GM12875 (cell line): ENCODE data around the gene ENDOD1.
"Not testable (repeated sequence)": the region's sequence is repeated elsewhere in the genome, so short reads cannot be mapped to it uniquely, and the experiment has no call there.

Source experiments
- H3K4me3 ChIP-seq: one replicate; pipeline ENCODE4 v1.5.1; 2011; ENCODE audit warnings: low read depth, low read length, control low read depth
- TF ChIP-seq, protein P1 (sequence below): IDR thresholded peaks from 2 replicates; pipeline ENCODE4 v1.5.1; 2011; ENCODE audit warnings: low read depth, mild to moderate bottlenecking, control low read depth, inconsistent platforms, low read length, moderate library complexity, borderline replicate concordance; ENCODE audit not compliant: insufficient read depth

Gene ENDOD1

DNA sequence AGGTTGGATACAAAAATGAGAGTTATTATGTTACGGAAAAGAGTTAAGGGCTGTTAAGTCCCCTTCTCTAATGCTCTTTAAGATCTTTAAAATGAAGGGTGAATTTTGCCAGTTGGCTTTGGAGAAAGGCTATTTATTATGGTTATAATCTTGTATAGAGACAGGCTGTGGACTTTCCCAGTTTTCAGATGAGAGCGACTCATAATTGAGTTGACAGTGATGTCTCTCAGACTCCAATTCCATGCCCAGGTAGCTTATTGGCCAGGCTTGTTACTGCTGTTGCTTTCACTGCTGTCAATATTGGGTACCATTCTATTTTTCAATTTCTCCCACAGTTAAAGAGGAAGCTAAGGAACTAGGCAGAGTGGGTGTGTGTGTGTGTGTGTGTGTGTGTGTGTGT, 13.1 kb downstream of the ENDOD1 start:
- H3K4me3 ChIP-seq: no peak overlapping the region
- TF ChIP-seq, protein P1, sequence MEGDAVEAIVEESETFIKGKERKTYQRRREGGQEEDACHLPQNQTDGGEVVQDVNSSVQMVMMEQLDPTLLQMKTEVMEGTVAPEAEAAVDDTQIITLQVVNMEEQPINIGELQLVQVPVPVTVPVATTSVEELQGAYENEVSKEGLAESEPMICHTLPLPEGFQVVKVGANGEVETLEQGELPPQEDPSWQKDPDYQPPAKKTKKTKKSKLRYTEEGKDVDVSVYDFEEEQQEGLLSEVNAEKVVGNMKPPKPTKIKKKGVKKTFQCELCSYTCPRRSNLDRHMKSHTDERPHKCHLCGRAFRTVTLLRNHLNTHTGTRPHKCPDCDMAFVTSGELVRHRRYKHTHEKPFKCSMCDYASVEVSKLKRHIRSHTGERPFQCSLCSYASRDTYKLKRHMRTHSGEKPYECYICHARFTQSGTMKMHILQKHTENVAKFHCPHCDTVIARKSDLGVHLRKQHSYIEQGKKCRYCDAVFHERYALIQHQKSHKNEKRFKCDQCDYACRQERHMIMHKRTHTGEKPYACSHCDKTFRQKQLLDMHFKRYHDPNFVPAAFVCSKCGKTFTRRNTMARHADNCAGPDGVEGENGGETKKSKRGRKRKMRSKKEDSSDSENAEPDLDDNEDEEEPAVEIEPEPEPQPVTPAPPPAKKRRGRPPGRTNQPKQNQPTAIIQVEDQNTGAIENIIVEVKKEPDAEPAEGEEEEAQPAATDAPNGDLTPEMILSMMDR: no peak

DNA sequence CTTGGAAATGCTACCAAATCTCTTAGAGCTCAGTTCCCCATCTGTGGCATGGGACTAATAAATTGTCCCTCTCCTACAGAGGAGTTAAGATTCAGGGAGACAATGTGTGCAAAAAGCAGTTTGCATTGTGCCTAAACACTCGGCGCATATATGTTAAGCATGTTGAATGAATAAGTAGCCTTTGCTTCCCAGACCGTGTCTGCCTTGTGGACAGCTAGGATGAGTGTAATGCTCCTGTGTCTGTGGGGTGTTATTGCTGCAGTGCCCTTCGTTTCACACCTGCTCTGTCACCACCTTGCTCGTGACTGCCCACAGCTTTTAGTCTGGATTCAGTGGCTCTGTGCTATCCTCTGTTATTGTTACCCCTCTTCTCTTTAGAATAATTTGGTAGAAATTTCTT, 14.1 kb downstream of the ENDOD1 start:
- H3K4me3 ChIP-seq: no peak overlapping the region
- TF ChIP-seq, protein P1: no peak

DNA sequence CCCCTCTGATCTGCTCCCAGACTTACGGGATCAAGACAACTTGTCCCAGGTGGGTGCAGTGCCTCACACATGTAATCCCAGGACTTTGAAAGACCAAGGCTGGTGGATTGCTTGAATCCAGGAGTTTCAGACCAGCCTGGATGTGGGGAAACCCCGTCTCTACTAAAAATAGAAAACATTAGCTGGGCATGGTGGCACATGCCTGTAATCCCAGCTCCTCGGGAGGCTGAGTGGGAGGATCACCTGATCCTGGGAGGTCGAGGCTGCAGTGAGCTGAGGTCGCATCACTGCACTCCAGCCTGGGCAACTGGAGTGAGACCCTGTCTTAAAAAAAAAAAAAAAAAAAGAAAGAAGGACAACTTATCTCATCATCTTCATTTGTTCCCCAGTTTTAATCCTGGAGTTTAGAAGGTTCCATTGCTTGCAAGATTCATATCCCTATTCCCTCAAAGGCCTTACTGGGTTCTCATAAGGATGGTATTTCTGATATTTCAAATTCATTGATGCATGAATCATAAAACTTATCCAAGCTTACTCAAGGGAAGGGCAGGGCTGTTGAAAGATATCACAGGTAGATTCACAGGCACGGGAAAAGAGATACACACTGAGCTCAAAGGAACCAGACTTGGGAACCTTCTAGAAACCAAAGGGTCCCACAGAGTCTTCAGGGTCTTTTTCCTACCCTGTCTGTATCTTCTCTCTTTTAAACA, 14.6 kb downstream of the ENDOD1 start:
- TF ChIP-seq, protein P1: no peak
- no peak overlapping the region for H3K4me3 ChIP-seq

DNA sequence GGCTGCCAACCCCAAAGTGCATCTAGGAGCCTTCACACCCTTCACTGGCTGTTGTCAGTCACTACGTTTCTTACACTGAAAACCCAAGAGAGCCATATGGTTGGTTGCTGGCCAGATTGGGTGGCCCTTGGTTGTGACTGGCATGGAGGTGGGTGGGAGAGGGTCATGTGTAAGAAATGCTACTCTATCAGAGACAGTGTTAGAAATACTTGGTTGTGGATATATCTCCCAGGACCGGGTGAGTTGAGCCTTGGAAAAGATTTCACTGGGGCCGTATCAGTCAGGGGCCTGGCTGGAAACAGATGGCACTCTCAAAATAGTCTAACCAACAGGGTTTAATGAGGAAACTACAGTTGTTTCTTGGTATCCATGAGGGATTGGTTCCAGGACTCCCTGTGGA, 15.2 kb downstream of the ENDOD1 start:
- TF ChIP-seq, protein P1: no peak
- no peak overlapping the region for H3K4me3 ChIP-seq

DNA sequence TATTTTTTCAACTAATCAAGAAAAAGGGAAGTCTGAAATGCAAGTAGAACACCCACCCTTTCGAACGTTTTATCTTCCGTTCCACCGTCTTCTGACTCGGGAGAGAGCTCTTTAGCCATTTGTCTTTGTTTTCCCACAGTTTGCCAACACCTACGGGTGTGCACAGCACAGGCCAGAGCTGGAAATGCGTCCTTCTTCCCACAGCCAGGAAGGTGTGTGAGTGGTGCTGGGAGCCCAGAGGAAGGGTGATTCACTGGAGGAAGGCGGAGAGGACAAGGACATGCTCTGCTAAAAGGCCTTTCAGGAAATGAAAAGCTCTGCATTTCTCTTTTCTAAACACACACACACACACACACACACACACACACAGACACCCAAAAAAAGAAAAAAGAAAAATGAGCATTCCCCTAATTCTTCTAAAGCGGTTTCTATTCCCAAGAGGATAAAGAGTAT, 18.5 kb downstream of the ENDOD1 start:
- TF ChIP-seq, protein P1: no peak
- H3K4me3 ChIP-seq: no peak overlapping the region

DNA sequence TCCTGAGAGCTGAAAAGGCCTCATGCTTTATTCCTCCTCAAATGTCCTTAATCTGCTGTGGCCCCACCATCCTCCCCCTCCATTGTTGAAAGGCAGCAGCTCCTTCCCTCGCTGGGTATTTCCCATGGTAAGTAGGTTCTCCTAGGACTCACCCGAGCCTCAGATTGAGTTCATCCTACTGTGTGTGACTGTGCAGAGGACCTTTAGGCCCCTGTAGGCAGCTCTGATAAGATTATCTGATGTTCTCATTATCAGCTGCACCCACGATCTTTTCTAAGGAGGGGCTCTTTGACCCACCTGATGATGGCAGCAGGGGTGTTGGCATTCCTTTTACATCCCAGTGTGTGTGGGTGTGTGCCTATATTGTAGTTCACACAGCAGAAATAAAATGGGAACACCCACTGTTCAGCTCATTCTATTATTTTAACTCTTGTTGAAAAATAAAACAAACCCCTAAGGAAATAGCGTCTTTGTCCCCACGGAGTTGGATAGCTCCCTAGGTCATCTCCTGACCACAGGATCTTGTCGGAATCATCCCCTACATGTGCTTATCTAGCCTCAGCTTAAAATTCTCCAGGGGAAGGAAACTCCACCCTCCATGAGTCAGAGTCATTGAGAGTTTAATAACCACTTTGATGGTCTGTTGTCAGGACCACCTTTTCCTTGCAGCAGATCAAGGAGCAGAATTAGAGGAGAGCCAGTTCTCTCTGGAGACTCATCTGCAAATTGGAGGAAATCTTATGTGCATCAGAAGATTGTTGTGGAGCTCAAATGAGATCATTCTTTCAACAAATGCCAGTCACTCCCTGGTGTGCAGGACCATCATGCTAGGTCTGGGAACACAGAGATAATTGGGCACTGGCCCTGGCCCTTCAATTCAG, 19.3 kb downstream of the ENDOD1 start:
- TF ChIP-seq, protein P1: no peak
- H3K4me3 ChIP-seq: no peak overlapping the region

DNA sequence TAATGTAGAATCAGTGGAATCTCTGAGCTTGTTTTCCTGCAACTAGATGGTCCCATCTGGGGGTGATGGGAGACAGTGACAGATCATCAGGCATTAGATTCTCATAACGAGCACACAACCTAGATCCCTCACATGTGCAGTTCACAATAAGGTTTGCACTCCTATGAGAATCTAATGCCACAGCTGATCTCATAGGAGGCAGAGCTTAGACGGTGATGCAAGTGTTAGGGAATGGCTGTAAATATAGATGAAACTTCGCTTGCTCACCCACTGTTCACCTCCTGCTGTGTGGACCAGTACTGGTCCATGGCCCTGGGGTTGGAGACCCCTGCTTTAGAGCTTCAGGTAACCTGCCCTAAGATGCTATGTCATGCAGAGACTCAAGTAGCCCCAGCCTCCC, 21.8 kb downstream of the ENDOD1 start:
- H3K4me3 ChIP-seq: not testable (repeated sequence)
